Thyroid gland (tissue), 4 donors: ENCODE data around the gene RC3H2.
"Not testable (repeated sequence)": the region's sequence is repeated elsewhere in the genome, so short reads cannot be mapped to it uniquely, and the experiment has no call there.

Experiments
- CTCF ChIP-seq, 6 experiments: fragments of 200-600 bp in 3 of 6; fragments of 450-650 bp in 3 of 6; sonication (generic) in 3 of 6; IDR thresholded peaks; one replicate each; pipeline ENCODE4 v1.5.1; 2016 to 2019; ENCODE audit warnings: antibody characterized with exemption in 6 of 6, mild to moderate bottlenecking in 2 of 6, inconsistent platforms in 1 of 6, moderate library complexity in 1 of 6
- POLR2A ChIP-seq, 2 donors: fragments of 450-650 bp; IDR thresholded peaks; one replicate each; pipeline ENCODE4 v1.6.1; 2017; ENCODE audit warnings: antibody characterized with exemption in 2 of 2, mild to moderate bottlenecking in 2 of 2, moderate library complexity in 1 of 2

- not testable (repeated sequence) for TF ChIP-seq CTCF, POLR2A (IDR thresholded peaks at IDR 0.05)
These were observed 52.9 kb downstream of the RC3H2 start for GRCh38 chr9:122852085-122852786.
